SKM-1 treated with dmso at 0.1 percent for 144 hours (cell line): ENCODE results near the gene GPATCH8.
"Not testable (repeated sequence)": the region's sequence is repeated elsewhere in the genome, so short reads cannot be mapped to it uniquely, and the experiment has no call there.

Experiments
- DNase-seq: peaks from one replicate; lab custom pipeline; 2025; ENCODE audit not compliant: unreplicated experiment; lab: John Stamatoyannopoulos, UW

Gene GPATCH8

GRCh38 chr17:44398692-44399691 lies 104.2 kb downstream of the GPATCH8 start:
- DNase-seq = no peak

GRCh38 chr17:44397479-44398440 lies 105.4 kb downstream of the GPATCH8 start:
- no peak for DNase-seq

- no peak for DNase-seq
These were observed 106.3 kb downstream of the GPATCH8 start for GRCh38 chr17:44396946-44397345.

GRCh38 chr17:44394833-44395232 lies 108.4 kb downstream of the GPATCH8 start:
- DNase-seq = no peak

- not testable (repeated sequence) for DNase-seq
These were observed 109.1 kb downstream of the GPATCH8 start for GRCh38 chr17:44394112-44394511.

GRCh38 chr17:44390250-44390870 lies 112.8 kb downstream of the GPATCH8 start:
- no peak for DNase-seq

GRCh38 chr17:44389723-44390202 lies 113.4 kb downstream of the GPATCH8 start:
- peak; percentile 50 for DNase-seq

- no peak for DNase-seq
These were observed 113.9 kb downstream of the GPATCH8 start, which contains the start of gene ITGA2B for GRCh38 chr17:44389281-44389680. TSS of gene ITGA2B (minus strand) at chr17:44389649. CDS start at chr17:44389473, 176 bp downstream.

- DNase-seq = no peak
These were observed 115.4 kb downstream of the GPATCH8 start for GRCh38 chr17:44387804-44388203.

GRCh38 chr17:44386182-44386525 lies 117.1 kb downstream of the GPATCH8 start:
- no peak for DNase-seq

GRCh38 chr17:44385287-44386181 lies 117.7 kb downstream of the GPATCH8 start:
- peak; percentile 77 for DNase-seq

GRCh38 chr17:44384823-44385286 lies 118.4 kb downstream of the GPATCH8 start:
- DNase-seq = no peak

GRCh38 chr17:44384281-44384822 lies 118.9 kb downstream of the GPATCH8 start:
- DNase-seq = no peak

GRCh38 chr17:44383861-44384260 lies 119.3 kb downstream of the GPATCH8 start:
- DNase-seq = no peak

GRCh38 chr17:44383363-44383762 lies 119.8 kb downstream of the GPATCH8 start:
- no peak for DNase-seq

GRCh38 chr17:44382917-44383316 lies 120.3 kb downstream of the GPATCH8 start:
- no peak for DNase-seq

- no peak for DNase-seq
These were observed 121.3 kb downstream of the GPATCH8 start for GRCh38 chr17:44381810-44382305.

GRCh38 chr17:44380767-44381166 lies 122.4 kb downstream of the GPATCH8 start:
- no peak for DNase-seq

GRCh38 chr17:44379887-44380286 lies 123.3 kb downstream of the GPATCH8 start:
- no peak for DNase-seq
